AG10803 (cell line): ENCODE results near the gene MAGI3.

Source experiments
- DNase-seq: peaks from one replicate; pipeline ENCODE4 v3.0.0; 2010; ENCODE audit warnings: low read depth
- H3K4me3 ChIP-seq: 2 replicates; pipeline ENCODE4 v1.5.1; 2011; ENCODE audit warnings: mild to moderate bottlenecking, low read length, control low read depth
- TF ChIP-seq, protein P1 (sequence below): conservative IDR thresholded peaks from 2 replicates; pipeline ENCODE4 v1.5.1; 2011; ENCODE audit warnings: mild to moderate bottlenecking, low read length, control low read depth, inconsistent platforms

MAGI3 gene

DNA sequence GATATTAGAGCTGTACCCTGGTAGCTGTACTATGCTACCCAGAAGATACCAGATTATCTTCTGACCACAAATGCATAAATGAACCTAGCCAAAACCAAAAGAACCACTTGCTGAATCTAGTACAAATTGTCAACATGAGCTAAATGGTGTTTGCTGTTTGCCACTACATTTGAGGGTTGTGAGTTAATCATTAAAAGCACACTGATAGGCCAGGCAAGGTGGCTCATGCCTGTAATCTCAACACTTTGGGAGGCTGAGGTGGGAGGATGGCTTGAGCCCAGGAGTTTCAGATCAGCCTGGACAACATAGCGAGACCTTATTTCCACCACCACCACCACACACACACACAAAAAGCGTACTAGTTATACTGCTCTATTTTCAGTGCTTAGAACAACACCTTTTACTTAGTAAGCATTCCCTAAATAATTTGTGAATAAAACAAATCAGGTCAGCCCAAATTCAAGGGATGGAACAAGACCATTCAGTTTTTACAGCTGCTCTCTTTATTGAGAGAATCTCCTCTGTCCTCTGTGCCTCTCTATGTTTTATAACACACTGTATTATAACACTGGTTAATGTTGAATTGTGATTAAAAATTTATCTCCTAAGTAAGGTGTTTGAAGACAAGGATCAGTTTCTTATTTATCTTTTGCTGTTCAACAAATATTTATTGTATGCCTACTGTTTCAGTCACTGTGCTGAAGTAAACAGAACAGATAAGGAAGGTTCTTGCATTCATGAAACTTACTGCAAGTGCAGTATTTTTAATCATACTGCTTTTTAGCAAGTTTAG is 44.0 kb downstream of the MAGI3 start:
- TF ChIP-seq, protein P1, sequence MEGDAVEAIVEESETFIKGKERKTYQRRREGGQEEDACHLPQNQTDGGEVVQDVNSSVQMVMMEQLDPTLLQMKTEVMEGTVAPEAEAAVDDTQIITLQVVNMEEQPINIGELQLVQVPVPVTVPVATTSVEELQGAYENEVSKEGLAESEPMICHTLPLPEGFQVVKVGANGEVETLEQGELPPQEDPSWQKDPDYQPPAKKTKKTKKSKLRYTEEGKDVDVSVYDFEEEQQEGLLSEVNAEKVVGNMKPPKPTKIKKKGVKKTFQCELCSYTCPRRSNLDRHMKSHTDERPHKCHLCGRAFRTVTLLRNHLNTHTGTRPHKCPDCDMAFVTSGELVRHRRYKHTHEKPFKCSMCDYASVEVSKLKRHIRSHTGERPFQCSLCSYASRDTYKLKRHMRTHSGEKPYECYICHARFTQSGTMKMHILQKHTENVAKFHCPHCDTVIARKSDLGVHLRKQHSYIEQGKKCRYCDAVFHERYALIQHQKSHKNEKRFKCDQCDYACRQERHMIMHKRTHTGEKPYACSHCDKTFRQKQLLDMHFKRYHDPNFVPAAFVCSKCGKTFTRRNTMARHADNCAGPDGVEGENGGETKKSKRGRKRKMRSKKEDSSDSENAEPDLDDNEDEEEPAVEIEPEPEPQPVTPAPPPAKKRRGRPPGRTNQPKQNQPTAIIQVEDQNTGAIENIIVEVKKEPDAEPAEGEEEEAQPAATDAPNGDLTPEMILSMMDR = no peak
- no peak overlapping the region for H3K4me3 ChIP-seq
- no peak for DNase-seq

DNA sequence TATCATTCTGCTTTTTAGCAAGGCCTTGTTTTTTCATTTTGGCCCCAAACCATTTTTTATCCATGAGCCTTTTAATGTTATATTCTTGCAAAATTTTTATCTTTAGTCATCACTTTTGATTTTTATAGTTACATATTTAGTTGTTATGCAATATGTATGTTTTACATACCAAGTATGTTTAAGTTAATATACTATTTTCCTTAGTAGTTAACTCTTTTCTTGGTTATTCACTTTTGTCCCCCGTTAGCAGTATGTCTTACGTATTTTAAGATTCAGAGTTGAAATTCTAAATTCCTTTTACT is 44.5 kb downstream of the MAGI3 start:
- TF ChIP-seq, protein P1 = no peak
- no peak overlapping the region for H3K4me3 ChIP-seq
- no peak for DNase-seq

DNA sequence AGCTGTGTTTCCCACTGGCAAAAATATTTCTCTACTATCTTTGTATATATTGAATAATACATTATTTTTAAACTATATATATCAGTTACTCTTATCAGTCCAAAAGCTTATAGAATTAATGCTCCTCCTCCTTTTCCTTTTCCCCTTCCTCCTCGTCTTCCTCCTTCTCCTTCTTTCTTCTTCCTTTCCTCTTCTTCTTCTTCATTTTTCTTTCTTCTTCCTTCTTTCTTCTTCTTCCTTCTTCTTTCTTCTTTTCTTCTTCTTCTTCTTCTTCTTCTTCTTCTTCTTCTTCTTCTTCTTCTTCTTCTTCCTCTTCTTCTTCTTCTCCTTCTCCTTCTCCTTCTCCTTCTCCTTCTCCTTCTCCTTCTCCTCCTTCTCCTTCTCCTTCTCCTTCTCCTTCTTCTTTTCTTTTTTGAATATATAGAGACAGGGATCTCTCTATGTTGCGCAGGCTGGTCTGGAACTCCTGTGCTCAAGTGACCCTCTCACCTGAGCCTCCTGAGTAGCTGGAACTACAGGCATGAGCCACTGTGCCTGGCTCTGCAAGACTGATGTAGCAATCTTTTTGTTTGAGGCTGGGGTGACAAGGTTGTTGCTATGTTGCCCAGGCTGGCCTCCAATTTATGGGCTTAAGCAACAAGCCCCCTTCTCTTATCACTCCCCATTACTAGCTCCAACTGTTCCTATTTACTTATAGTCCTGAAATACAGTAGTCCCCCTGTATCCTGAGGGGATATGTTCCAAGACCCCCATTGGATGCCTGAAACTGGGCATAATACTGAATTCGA is 47.4 kb downstream of the MAGI3 start:
- TF ChIP-seq, protein P1 = no peak
- no peak overlapping the region for H3K4me3 ChIP-seq

DNA sequence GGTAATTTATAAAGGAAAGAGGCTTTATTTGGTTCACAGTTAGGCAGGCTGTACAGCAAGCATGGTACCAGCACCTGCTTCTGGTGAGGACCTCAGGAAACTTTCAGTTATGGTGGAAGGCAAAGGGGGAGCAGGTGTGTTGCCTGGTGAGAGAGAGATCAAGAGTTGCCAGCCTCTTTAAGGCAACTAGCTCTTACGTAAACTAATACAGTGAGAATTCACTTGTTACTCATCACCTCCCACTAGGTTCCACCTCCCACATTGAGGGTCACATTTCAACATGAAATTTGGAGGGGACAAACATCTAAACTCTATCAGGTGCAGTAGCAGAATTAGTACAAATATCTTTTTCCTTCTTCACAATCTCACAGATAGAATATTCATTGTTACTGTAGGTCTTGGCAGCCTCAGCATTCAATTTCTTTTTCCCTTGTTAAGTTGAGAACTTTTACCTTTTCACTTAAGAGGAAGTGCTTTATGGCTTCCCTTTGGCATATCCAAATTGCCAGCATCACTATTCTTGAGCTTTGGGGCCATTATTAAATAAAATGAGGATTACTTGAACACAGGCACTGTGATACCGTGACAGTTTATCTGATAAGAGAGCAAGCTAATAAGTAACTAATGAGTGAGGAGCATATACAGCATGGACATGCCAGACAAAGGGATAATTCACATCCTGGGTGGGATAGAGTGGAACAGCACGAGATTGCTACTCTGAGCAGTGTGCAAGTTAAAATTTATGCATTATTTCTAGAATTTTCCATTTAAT is 48.4 kb downstream of the MAGI3 start:
- H3K4me3 ChIP-seq = no peak overlapping the region
- no peak for DNase-seq
- TF ChIP-seq, protein P1 = no peak

More for the DNA sequence above, 47.4 kb downstream of the MAGI3 start:
- no peak for DNase-seq

DNA sequence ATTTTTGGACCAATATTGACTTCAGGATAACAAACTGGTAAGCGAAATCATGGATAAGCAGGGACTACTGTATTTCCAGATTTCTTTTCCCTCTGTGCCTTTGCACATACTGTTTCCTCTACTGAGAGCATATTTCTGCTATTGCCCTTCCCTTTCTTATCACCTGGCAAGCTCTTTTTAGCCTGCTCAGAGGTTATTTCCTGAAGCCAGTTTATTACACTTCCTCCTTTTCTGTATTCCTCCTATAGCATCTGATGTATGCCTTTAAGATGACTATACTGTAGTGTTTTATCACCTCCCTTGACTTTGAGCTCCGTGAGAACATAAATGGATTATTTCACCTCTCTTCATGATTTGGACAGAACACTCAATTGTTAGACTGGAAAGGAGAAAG is 49.0 kb downstream of the MAGI3 start:
- TF ChIP-seq, protein P1 = no peak
- no peak overlapping the region for H3K4me3 ChIP-seq
- no peak for DNase-seq

DNA sequence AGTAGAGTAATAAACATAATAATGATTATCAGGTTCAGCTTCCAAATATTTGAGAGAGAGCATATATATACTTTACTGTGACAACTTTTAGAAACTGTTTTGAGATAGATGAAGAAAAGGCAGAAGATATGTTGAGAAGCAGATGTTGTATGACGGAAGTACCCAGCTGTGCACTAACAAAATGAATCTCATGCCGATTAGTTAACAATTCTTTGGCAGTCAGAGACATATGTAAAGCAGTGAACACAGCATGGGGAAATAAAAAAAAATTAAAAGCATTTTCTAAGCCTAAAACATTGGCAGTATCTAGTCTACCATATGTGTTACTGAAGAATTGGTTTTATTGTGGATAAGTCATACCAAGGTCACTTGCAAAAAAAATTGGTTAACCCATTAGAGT is 51.8 kb downstream of the MAGI3 start:
- H3K4me3 ChIP-seq = no peak overlapping the region
- no peak for DNase-seq
- TF ChIP-seq, protein P1 = no peak
